ENCODE measurements around the gene CEBPE.

CEBPE gene

DNA sequence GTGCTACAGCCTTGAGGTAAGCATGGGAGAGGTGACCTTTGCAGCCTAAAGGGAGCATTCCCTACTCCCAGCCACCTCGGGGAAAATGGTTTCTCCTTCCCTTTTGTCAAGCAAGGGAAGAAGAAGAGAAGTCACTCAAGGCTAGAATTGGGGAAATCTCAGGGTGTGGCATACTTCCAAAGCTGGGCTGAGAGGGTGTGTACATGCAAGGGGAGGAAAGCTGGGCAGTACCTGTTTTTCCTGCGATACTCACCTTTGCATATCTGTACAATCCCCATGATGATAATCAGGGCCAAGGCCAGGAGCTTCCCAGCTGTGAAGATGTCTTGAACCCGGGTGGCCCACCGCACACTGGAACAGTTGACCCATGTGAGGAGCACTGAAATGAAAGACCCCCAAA, 23.8 kb upstream of the CEBPE start:
- no peak for DNase-seq

DNA sequence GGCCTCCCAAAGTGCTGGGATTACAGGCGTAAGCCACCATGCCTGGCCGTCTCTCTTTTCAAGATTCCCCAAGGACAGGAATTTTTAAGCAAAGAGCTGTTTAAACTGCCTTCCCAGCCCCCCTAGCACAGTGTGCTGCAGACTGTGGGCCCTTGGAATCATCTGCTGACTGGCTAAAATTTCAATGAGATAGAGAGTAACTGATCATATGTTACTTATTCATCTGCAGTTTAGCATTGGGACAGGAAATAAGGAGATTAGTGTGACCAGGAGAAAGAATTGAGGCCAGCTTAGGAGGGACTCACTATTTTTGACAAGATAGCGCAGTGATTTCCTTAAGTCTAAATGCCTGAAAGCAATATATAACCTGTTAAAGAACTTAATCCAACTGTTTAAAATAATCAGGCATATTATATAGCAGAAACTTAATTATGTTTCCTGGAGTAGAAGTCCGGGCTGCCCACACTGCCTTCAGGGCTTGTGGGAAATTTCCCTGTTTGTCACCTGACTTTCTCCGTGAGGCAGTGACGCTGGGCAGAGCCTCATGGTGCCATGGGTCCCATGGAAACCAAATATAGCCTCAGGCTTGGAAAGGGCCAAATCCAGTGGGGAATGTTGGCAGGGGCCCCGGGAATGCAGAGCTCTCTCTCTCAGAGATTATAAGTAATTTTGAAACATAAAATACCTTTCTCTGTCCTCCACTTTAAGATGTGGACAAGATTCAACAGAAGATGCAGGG, 22.8 kb upstream of the CEBPE start:
- DNase-seq = no peak

DNA sequence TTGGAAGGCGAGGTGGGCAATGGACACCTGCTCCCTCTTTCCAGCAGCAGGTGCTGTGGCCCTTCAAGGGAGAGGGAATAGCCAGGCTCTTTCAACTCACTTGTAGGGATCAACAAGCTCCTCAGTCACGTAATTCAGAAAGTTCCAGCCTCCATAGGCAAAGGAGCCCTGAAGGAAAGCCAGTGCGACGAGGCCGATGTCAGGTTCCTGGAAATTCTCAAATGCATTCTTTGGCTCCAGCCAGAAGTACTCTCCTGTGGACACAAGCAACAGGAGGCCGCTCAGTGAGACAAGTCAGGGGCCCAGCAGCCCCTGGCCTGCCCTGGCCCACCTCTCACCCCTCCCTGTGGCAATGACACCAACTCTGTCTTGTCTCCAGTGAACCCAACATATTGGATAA, 21.3 kb upstream of the CEBPE start:
- DNase-seq = no peak

DNA sequence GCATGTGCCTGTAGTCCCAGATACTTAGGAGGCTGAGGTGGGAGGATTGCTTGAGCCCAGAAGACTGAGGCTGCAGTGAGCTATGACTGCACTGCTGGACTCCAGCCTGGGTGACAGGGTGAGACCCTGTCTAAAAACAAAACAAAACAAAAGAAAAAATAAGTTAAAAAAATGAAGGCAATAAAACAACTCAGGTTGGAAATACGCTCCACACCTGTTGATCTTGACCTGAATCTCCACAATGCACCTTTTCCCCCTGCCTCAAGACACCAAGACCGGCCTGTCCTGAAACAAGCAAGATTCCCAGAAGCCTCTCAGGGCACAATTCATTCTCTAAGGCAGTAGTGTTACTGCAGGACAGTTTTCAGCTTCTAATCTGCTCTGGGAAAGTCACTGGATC, 20.8 kb upstream of the CEBPE start:
- DNase-seq = no peak

DNA sequence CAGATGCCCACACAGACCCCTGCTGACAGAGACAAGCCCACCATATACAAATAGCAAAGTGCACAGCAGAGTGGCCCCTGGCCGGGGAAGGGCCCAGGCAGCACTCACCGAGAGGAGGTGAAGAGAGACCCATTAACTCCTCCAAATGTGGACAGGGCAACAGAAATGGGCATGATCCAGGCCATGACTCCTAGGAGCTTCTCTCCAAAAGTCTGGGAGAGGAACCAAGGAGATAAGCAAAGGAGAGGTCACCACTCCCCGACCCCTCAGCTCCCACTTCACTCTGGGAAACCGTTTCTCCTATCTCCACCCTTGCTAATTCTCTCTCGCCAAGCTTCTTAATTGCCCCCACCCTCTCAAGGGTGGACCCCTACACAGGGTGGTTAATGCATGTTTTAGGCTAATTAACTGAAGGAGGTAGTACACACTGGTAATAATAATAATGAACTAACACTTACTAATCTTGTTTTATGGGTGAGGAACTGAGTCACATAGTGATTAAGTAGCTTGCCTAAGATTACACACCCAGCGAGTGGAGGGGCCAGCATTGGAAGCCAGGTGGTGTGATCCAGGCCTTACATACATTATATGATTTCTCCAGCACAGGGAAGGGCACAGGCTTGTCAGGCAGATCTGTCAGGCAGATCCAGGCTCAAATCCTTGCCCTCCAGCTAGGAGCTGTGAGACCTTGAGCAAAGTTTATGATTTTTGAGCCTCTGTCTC, 18.9 kb upstream of the CEBPE start:
- DNase-seq = no peak

DNA sequence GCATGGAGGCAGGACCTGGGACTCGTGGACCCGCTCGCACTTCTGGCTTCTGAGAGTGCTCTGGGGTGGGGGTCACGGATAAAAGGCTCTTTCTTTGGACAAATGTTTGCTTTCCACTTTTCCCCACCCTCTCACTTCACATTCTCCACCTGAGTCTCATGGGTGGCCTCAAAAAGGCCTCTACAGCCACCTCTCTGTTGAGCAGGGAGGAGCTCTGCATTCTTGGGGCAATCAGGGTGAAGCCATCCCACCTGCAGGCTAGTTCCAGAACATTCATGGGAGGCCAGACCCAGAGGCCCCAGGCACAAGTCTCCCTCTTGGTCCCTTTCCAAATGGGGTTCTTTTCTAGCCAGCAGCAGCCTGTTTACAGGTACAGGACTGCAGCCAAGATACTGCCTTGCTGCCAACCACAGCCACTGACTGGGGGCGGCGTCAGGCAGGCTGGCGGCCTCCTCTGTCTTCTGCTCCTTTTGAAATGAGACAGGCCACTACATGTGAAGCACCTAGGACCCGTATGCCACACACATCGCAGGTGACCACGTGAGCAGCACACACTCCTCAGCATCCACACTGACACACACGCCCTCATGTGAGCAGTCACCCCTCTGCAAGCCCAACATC, 18.2 kb upstream of the CEBPE start:
- DNase-seq = peak; percentile 27

GRCh38 chr14:23136566-23137133, 17.6 kb upstream of the CEBPE start:
- no peak for DNase-seq

DNA sequence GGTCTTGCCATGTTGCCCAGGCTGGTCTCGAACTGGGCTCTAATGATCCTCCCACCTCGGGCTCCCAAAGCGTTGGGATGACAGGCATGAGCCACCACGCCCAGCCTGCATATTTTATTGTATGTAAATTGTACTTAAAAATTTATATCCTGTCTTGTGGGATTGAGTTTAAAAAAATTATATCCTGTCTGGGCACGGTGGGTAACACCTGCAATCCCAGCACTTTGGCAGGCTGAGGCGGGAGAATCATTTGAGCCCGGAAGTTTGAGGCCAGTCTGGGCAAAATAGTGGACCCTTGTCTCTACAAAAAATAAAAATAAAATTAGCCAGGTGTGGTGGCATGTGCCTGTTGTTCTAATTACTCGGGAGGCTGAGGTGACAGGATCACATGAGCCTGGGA, 13.9 kb upstream of the CEBPE start:
- DNase-seq = no peak

DNA sequence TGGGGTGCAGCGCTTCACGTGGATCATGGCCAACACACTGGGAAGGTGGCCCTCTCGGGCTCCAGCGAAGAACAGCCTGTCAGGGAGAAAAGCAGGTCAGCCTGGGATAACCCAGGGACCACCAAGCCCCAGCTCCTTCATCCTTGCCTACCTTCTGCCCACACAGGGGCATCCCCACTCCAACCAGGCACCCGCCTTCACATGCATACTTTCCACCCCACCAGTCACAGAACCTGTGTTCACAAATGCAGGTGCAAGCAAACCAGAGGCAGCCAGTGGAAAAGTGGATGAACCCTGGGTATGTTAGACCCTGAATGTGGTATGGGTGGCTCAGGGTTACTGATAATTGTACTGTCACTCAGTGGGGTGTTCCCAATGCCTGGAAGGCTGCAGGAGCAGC, 12.4 kb upstream of the CEBPE start:
- DNase-seq = no peak

DNA sequence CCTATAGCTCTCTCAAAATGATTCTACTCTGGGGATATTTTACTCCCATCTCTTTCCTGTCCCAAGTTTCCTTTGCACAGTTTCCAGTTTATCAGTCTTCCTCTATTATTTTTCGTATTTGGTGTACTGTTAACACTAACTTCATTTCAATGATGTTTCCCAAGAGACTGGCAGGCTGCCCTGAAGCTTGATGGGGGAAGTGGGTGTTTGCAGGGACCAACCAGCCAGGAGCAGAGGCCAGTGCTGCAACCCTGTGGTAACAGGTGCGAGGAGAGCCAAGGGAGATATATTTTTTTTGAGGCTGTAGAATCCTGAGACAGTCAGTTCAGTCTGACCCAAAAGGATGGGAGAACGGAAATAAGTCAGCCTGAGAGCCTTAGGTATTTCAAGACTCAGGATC, 11.8 kb upstream of the CEBPE start:
- no peak for DNase-seq

GRCh38 chr14:23129759-23130316, 10.8 kb upstream of the CEBPE start:
- no peak for DNase-seq

DNA sequence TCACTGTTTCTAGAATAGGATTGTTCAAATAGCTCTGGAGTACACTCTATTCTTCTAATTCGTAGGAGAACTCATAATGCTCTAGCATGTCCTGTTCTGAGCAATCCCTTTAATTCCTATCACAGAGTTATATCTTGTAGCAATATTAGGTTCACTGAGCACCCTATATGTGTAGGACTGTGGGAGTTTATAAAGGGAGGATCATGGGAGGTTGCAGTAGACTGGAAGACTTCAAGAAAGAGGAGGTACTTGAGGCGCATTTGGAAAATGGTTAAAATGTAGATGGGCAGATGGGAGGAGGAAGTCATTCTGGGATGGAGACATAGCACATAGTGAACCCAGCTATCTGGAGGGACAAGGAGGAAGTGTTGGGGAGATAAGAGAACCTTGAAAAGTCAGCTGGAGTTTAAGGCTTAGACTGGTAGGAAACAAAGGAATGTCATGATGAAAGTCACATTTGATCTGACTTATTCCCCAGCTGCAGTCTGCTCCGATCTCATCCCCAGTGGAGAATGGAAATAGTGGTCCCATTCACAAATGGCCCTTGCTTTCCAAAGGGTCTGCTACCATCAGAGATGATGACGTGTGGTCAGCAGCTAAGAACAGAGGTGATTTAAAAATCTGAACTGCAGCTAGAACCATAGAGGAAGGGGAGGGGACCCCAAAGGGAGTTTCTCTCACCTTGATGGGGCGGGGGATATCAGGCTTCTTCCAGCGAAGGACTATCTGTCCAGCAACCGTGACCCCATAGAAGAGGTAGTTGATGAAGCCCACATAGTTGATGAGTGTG, 10.1 kb upstream of the CEBPE start:
- no peak for DNase-seq

- no peak for DNase-seq
Measured at GRCh38 chr14:23127861-23128260, 8.8 kb upstream of the CEBPE start.

- DNase-seq = no peak
Measured at GRCh38 chr14:23126548-23127278, 7.7 kb upstream of the CEBPE start.

GRCh38 chr14:23125933-23126524, 7.0 kb upstream of the CEBPE start:
- no peak for DNase-seq

- DNase-seq = no peak
Measured at GRCh38 chr14:23125011-23125410, 6.0 kb upstream of the CEBPE start.

DNA sequence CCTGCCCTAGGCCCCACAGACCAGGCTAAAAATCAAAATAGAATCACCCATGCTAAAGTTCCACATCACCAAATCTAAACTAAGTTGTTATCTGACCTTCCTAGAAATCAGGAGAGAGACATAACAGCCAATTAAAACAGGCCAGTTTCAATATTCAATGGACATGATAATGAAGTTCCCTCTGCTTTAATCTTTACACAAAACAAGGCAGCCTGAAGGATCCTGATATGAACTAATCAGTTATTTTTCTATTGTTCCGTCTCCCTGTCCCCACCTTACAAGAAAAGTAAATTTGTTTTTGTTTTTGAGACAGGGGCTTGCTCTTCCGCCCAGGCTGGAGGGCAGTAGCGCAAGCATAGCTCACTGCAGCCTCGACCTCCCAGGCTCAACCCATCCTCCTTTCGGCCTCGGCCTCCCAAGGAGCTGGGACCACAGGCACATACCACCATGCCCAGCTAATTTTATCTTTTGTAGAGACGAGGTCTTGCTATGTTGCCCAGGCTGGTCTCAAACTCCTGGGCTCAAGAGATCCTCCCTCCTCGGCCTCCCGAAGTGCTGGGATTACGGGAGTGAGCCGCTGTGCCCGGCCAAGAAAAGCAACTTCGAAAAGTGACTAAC, 5.4 kb upstream of the CEBPE start:
- no peak for DNase-seq

DNA sequence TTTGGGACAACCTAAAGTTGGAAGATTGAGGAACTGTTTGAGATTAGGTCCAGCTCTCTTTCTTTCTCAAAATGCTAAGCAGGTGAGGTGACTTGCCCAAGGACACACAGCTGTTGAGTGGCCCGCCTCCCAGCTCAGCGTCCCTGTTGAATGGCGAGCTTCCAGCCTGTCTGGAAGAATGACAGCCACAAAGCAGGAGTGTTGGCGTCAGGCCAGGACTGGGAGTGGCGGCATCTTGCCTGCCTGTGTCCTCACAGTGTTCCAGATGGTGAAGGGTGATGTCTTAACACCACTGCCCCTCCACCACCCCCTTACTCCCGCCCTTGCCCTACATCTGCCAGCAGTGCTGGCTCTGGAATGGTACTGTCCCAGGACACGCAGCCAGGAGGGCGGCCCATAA, 4.4 kb upstream of the CEBPE start:
- DNase-seq = no peak

- no peak for DNase-seq
Measured at GRCh38 chr14:23122086-23122485, 3.0 kb upstream of the CEBPE start.

DNA sequence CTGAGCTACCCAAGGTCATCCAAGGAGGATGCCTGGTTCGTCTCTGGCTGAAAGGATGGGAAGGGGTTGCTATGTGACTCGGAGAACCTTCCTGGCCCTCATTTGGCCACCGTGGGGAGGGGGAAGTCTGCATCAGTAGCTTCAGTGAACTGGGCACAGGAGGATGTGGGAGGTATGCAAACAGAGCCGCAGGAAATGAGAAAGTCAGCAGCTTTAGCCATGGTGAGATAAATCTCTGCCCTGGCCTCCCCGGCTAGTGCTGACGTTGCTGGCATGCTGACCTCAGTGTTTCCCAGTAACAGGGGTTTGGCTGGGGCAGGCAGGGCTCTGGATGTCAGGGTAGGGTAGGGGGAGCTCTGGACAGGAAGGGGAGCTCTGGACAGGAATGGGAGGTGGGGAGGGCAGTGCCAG, 2.3 kb upstream of the CEBPE start:
- DNase-seq = no peak
